ENCODE results near the gene SPDYE3. TPM values are rescaled to one million over a fixed set of nuclear protein-coding genes. Genes with fewer than 3 reads are reported as not detected.

The SPDYE3 gene
- total and polyA plus RNA-seq, 2 of the 4 experiments (the other 2 are of a cell fraction): not detected

- no peak overlapping the region for H3K18ac ChIP-seq (ENCODE audit: low read depth, low read length)
- no peaks in the 10 kb centered on the region for H3K9me1 ChIP-seq (ENCODE audit: insufficient read depth, low read length)
- no peak overlapping the region for H3K9ac ChIP-seq (ENCODE audit: low read depth, low read length)
- no TSS peak for BruUV-seq (replicated peaks)
- H4K8ac ChIP-seq (ENCODE audit: low read depth in 2 of 2, low read length in 2 of 2): no peak overlapping the region
- DNase-seq: no peak
- CTCF ChIA-PET: interaction anchor here (1.4 kb wide), 1 partner anchor 51 kb away, joined by 4 read pairs; no protein-coding TSS in a partner anchor
- no peak overlapping the region for H2BK5ac ChIP-seq (ENCODE audit: low read depth, low read length, poor library complexity, severe bottlenecking)
- H2AFZ ChIP-seq (replicated peaks; ENCODE audit: low read length, poor library complexity): no peak overlapping the region
- intact Hi-C loops (cut with micrococcal nuclease): no loop called here
- no peak overlapping the region for H4K91ac ChIP-seq (ENCODE audit: insufficient read depth, low read depth, low read length)
- no peak overlapping the region for H2AK9ac ChIP-seq (replicated peaks; ENCODE audit: low read depth, low read length, poor library complexity)
- H3K4me2 ChIP-seq (ENCODE audit: low read depth, low read length): no peak overlapping the region
- no peak overlapping the region for H3K4ac ChIP-seq (ENCODE audit: low read depth, low read length)
- H4K20me1 ChIP-seq (ENCODE audit: insufficient read depth, low read length): no peaks in the 10 kb centered on the region; the same call in 1 of the 2 replicates
- no peak overlapping the region for H3K14ac ChIP-seq (replicated peaks; ENCODE audit: low read depth, low read length)
- POLR2A ChIA-PET (ENCODE audit: unreplicated experiment): no interaction called here
- H3K79me1 ChIP-seq (ENCODE audit: low read depth in 1 of 2, low read length in 2 of 2): peaks cover under 1 to 5% of the 10 kb centered on the region in 2 experiments; a peak in 1 of 4 replicates
- no peak overlapping the region for H2BK120ac ChIP-seq (ENCODE audit: low read depth, low read length)
- no peak overlapping the region for H3K27ac ChIP-seq (ENCODE audit: insufficient read depth, low read length)
- H3K36me3 ChIP-seq (ENCODE audit: control insufficient read depth, insufficient read depth, low read length): peaks cover 75% of the 10 kb centered on the region
- no peak overlapping the region for H3K4me3 ChIP-seq (ENCODE audit: insufficient read depth, low read depth, low read length)
- 100% methylated on average over 1 of the region's 8 CpGs; no CpG with 5 or more reads in 1 of the 2 experiments for WGBS, 2 experiments (ENCODE audit: extremely low coverage in 2 of 2, insufficient read length in 1 of 2)
- no peak overlapping the region for H4K5ac ChIP-seq (ENCODE audit: low read depth, low read length)
- no peak for ATAC-seq (ENCODE audit: low read depth)
- H3K23ac ChIP-seq (ENCODE audit: low read depth, low read length): no peak overlapping the region
- no peaks in the 10 kb centered on the region for H3K4me1 ChIP-seq (ENCODE audit: control insufficient read depth, insufficient read depth, low read length)
- no peak overlapping the region for H2AK5ac ChIP-seq (ENCODE audit: low read depth, low read length)
- in situ Hi-C loops (cut with MboI; ENCODE audit: low sequenced_read_pairs): no loop called here
- no peak overlapping the region for H3K56ac ChIP-seq (ENCODE audit: extremely low read depth, insufficient read depth, low read length)
- dilution Hi-C loops (cut with HindIII; ENCODE audit: low sequenced_read_pairs, unreplicated experiment): no loop called here
- no peaks in the 10 kb centered on the region for H3K27me3 ChIP-seq (ENCODE audit: control insufficient read depth, insufficient read depth, low read length)
- no peak overlapping the region for H2BK15ac ChIP-seq (ENCODE audit: low read depth, low read length)
- H3K9me3 ChIP-seq (ENCODE audit: control insufficient read depth, insufficient read depth, low read length): no peaks in the 10 kb centered on the region
- TF ChIP-seq NFE2L2 (IDR thresholded peaks at IDR 0.05; ENCODE audit: low read depth, low read length): no peak
- TF ChIP-seq CHD1 (IDR thresholded peaks at IDR 0.05; ENCODE audit: low read depth, low read length): no peak
- no peak for TF ChIP-seq SMC3 (IDR thresholded peaks at IDR 0.05; ENCODE audit: low read depth, low read length)
- TF ChIP-seq CEBPB (IDR thresholded peaks at IDR 0.05; ENCODE audit: low read depth, low read length): no peak
- TF ChIP-seq MAFK (IDR thresholded peaks at IDR 0.05; ENCODE audit: low read depth, low read length): no peak
- TF ChIP-seq ELK1 (IDR thresholded peaks at IDR 0.05; ENCODE audit: borderline replicate concordance, low read depth, low read length): no peak
- no peak for TF ChIP-seq RCOR1 (IDR thresholded peaks at IDR 0.05; ENCODE audit: insufficient replicate concordance, low read length)
- no peak for TF ChIP-seq POLR2A (IDR thresholded peaks at IDR 0.05; ENCODE audit: low read depth, low read length)
- no peak for TF ChIP-seq RAD21 (IDR thresholded peaks at IDR 0.05; ENCODE audit: low read length)
- no peak for TF ChIP-seq RFX5 (IDR thresholded peaks at IDR 0.05; ENCODE audit: low read depth, low read length)
- TF ChIP-seq CTCF (conservative IDR thresholded peaks at IDR 0.05; ENCODE audit: low read depth, low read length): no peak
- TF ChIP-seq MAZ (IDR thresholded peaks at IDR 0.05; ENCODE audit: borderline replicate concordance, low read depth, low read length): no peak
- no peak overlapping the region for H2BK20ac ChIP-seq (ENCODE audit: low read depth, low read length)
Observed at GRCh38 chr7:100356416-100357068, 49.0 kb downstream of the SPDYE3 start.
